ENCODE results near the gene HOXA7.

HOXA7 gene

DNA sequence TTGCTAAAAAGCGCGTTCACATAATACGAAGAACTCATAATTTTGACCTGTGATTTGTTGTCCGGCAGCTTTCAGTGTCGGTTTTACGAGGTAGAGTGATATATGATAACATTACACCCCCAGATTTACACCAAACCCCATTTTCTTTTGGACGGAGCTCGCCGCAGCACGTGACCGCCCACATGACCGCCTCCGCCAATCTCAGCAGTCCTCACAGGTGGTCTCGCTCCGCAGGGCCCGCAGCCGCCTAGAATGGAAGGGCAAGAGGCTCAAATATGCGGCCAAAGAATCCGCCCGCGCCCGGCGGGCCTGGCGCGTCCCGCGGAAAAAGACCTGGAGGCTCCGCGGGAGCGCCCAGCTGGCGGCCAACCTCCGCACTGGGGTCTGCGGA lies at the start of gene HOXA7:
Gene HOXA7, minus strand, starts transcription at position 168 of the 391 bp plus-strand sequence. Its CDS starts 130 bp downstream, at position 38.
- DNase-seq: peak; percentile 23 to 68

GRCh38 chr7:27205325-27206280 lies 49.1 kb upstream of the HOXA7 start:
- DNase-seq: no peak

DNA sequence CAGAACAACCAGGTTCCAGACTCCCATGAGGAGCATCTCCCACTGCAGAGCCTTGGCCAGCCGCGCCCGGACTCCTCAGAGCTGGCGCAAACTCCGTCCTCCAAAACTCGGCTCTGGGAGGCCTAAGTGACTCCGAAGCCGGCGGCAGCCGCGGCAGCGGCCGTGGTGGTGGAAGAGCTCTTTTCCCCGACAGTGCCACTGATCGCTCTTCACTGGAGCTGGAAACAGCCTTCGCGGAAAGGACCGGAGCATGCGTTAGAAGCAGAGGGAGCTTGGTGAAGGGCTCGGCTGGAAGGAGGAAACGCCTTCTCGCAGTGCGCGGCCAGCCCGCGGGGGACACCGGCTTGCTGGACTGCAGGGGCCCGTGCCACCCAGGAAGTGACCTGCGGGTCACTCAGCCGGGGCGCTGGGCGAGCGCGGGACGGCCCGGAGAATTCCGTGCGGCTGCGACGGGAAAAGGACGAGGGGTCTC lies 48.4 kb upstream of the HOXA7 start:
- no peak for DNase-seq

- no peak for DNase-seq
Observed at GRCh38 chr7:27203964-27204594, 47.6 kb upstream of the HOXA7 start.

- no peak for DNase-seq
Observed at GRCh38 chr7:27203365-27203953, 47.0 kb upstream of the HOXA7 start.

DNA sequence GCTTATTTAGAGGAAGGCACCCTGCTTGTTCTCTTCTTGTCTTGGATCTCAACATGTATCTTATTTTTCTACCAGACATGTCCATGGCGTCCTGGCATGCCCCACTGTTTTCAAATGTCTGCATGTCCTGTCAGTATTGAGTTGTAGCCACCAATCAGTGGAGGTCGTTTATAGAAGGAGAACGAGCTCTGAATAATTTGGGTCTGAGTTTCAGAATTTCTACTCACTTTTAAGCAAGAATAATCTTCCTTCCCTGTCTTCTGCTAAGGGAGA lies 46.3 kb upstream of the HOXA7 start:
- no peak for DNase-seq

GRCh38 chr7:27202018-27202861 lies 45.8 kb upstream of the HOXA7 start:
- no peak for DNase-seq

DNA sequence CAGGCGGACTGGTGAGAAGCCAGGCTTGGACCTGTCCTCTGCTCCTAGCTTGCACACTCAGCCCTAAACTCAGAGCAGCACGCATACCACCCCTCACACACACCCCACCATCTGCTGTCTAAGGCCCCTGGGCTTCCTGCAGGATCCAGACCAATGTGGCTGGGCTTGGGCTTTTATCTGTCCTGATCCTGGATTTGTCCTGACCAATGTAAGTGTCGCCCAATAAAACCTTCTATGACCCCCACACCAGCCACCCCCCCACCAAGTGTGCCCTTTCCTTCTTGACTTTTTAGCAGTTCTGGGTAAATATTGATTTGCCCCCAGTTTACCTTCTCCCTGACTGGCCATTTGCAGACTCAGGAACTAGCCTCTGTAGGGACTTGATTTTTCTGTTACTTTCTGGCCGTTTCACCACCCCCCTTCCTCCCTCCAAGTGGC lies 45.1 kb upstream of the HOXA7 start:
- no peak for DNase-seq

DNA sequence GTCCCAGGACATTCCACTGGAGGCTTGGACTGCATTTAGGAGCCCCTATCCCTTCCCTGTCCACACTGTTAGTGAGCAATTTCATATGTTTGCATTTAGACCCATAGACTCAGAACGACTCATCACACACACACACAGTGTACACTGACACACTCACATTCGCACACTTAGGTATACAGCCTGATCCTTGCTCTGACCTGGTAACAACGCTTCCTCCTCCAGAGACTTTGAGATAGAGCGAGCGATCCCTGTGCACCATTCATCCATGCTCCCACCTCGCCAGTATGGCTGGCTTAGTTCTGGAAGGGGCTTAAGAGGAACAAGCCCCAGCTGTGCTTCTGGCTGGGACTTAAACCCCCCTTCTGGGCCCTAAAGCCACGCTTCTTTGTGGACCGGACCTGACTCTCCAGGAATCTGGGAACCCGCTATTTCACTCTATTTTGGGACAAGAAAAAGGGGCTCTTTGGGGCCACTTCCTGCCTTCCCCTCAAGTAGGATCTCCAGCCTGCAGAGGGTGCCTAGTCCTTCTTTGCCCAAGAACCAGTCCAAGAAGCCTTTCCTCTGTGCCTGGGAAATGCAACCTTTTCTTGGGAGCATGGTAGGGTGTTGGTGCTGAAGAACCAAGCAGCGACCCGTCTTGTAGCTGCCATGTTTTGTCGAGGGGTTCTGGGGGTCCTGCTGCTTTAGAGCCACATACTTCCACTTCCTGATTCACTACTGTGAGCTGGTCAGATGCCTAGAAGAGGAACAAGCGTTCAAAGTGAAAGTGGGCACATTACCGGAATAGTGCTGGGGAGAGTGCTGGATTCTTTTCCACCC lies 44.5 kb upstream of the HOXA7 start:
- DNase-seq: no peak

- peak; percentile 54 to 67 for DNase-seq
Observed at GRCh38 chr7:27199849-27200760, 43.6 kb upstream of the HOXA7 start, which contains the start of gene HOXA13. Gene HOXA13, minus strand, starts transcription at chr7:27200091. Its CDS starts 14 bp downstream, at chr7:27200077.

GRCh38 chr7:27198871-27199801 lies 42.7 kb upstream of the HOXA7 start:
- peak; percentile 15 to 45 for DNase-seq

DNA sequence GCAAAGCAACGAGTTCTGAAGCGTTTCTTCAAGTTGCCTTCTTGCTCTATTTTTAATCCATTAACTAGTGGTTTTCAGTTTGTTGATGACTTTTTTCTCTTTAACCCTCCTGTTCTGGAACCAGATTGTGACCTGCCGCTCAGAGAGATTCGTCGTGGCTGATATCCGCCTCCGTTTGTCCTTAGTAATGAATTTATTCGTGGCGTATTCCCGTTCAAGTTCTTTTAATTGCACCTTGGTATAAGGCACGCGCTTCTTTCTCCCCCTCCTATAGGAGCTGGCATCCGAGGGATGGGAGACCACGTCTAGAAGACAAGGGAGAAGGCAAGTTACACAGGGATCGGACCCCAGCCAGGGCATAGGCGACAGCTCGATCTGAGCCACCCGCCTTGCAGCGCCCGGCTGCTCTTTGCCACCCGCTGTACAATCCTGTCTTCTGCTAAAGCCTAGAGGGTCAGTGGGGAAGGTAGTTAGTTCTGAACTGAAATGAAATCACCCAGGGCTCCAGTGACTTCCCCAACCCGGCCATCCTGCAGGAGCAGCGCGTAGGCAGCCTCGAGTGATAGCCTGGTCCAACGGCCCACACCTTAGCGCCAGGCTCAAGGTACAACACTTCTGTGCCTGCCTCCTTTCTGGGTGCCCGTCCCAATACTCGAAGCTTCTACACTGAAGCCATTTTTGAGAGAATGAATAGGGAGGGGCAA lies 41.8 kb upstream of the HOXA7 start:
- DNase-seq: no peak

- DNase-seq: no peak
Observed at GRCh38 chr7:27197137-27198042, 40.9 kb upstream of the HOXA7 start.

GRCh38 chr7:27196287-27196767 lies 39.9 kb upstream of the HOXA7 start:
- peak; percentile 66 to 68 for DNase-seq

DNA sequence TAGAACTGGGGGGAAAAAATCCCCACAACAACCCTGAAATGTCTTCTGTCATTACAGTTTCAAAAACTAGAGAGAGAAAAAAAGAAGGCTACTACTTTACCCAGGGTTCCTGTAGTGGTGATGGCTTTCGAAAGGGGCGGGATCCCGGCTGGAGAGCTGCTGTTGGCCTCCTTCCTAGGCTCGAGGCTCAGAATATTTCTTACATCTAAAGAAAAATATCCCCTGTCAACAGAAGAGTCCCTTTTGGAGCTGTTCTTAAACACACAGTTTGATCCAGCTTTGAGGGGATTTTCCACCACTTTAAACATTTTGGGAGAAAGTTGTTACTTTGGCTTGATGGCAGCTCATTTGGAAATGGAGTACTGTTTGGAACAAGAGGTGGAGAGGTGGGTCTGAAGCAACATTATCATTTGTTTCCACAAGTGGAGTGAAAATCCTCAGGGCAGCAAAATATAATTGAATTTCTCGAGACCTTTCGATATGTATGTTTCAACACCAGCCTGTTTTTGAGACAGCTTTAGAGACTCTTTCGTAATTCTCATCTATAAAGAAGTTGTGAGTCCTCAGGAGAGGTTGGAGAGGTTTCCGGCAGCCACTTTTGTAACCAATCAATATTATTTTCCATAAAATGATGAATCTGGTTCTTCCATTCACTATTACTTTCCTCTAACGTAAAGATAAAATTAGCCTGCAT lies 38.4 kb upstream of the HOXA7 start:
- no peak for DNase-seq

GRCh38 chr7:27194002-27194352 lies 37.5 kb upstream of the HOXA7 start:
- DNase-seq: no peak

All from NCI-H2081 (cell line).